ENCODE results near the gene CFAP91. TPM values are rescaled to one million over a fixed set of nuclear protein-coding genes. Genes with fewer than 3 reads are reported as not detected.

CFAP91 gene
- total RNA-seq, 1 donor from 2014 or later = 0.59 TPM

DNA sequence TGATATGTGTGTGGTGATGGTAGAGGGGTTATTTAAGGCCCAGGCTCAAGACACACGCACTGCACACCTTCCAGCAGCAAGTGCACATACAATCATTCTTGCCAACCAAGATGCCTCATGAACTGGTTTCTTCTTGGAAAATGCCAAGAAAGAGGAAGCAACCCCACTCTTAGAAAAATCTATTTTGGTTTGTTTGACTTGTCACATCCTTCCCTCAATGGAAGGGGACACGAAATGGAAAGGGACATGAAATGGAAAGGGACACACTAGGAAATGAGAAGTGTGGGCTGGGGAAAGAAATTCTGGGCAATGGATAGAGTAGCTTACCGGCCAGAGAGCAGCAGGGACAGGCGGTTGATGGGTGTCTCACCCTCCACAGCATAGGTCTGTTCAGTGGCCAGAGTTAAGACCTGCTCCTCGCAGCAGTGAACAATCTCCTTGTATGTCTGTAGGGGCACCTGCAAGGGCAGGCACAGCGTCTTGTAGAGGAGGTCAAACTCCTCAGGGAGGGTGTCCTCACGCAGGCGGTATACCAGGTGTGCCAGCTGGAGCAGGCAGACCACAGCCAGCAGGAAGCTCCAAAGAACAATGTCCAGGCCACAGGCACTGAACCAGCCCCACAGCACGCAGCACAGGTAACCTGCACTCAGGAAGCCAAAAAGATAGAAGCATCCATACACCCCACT, 43.1 kb upstream of the CFAP91 start:
- no peaks in the 10 kb centered on the region for H3K9me3 Mint-ChIP-seq (ENCODE audit: unreplicated experiment)
- TF ChIP-seq, protein P1, sequence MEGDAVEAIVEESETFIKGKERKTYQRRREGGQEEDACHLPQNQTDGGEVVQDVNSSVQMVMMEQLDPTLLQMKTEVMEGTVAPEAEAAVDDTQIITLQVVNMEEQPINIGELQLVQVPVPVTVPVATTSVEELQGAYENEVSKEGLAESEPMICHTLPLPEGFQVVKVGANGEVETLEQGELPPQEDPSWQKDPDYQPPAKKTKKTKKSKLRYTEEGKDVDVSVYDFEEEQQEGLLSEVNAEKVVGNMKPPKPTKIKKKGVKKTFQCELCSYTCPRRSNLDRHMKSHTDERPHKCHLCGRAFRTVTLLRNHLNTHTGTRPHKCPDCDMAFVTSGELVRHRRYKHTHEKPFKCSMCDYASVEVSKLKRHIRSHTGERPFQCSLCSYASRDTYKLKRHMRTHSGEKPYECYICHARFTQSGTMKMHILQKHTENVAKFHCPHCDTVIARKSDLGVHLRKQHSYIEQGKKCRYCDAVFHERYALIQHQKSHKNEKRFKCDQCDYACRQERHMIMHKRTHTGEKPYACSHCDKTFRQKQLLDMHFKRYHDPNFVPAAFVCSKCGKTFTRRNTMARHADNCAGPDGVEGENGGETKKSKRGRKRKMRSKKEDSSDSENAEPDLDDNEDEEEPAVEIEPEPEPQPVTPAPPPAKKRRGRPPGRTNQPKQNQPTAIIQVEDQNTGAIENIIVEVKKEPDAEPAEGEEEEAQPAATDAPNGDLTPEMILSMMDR (IDR thresholded peaks at IDR 0.05; ENCODE audit: partially characterized antibody, unreplicated experiment) = no peak

DNA sequence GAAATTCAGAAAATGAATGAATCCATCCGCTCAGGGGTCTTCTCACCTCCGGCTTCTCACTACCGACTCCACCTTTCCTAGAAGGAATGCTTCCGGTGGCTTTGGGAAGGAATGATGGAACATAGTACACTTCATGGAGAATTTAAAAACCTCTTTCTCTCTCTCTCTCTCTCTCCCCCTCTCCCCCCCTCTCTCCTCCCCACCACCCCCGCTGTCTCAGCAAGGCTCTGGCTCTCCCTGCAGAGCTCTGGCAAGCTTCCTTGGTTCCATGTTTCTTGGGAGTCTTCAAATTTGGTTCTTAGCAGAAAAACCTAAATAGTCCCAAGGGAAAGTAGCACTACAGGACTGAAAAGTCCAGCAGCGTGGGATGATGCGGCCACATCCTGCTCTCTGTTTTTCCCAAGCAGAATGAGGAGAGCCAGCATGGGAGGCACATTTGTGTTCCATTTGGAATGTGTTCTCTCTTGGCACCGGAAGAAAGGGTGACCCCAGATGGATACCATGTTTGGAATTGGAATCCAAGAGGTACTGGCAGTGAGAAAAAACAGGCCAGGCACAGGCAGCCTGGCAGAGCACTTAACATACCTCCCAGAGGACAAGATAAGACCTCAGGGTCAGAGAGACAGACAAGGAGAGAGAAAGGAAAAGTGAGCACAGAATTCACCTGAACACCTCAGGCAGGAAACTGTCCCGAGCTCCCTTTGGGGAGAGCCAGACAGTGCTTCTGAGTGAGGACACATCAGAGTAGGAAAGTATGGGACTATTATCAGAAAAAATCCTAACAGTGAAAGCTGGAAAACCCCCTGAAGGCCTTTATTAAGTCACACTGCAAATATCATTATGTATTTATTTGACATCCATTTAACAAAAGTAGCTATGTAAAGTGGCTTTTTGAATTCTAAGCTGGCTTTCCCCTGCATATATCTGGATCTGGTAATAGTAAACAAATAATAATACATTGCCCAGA, 42.1 kb upstream of the CFAP91 start, which contains the start of gene POPDC2:
POPDC2 (minus strand) TSS at position 116 of the 967 bp plus-strand sequence. CDS start 166 bp downstream, outside the sequence.
- H3K4me1 Mint-ChIP-seq (ENCODE audit: low read depth, unreplicated experiment) = peaks cover 3% of the 10 kb centered on the region
- peak within 1 kb of the TSS; percentile 28 for H3K27ac Mint-ChIP-seq (ENCODE audit: unreplicated experiment)
- no peaks in the 10 kb centered on the region for H3K36me3 Mint-ChIP-seq (ENCODE audit: unreplicated experiment)
- no peaks in the 10 kb centered on the region for H3K9me3 Mint-ChIP-seq (ENCODE audit: unreplicated experiment)
- no peak within 1 kb of the TSS for H3K4me3 Mint-ChIP-seq (ENCODE audit: unreplicated experiment)
- H3K27me3 Mint-ChIP-seq (ENCODE audit: unreplicated experiment) = no peaks in the 10 kb centered on the region
- no peak for DNase-seq
- TF ChIP-seq, protein P1 (IDR thresholded peaks at IDR 0.05; ENCODE audit: partially characterized antibody, unreplicated experiment) = no peak

More for the DNA sequence above, 43.1 kb upstream of the CFAP91 start:
- Mint-ChIP-seq H3K4me3 (ENCODE audit: unreplicated experiment) (no peak overlapping the region), H3K36me3 (ENCODE audit: unreplicated experiment) (no peaks in the 10 kb centered on the region), H3K27ac (ENCODE audit: unreplicated experiment) (no peak overlapping the region), H3K4me1 (ENCODE audit: low read depth, unreplicated experiment) (peaks cover 3% of the 10 kb centered on the region), H3K27me3 (ENCODE audit: unreplicated experiment) (peaks cover 2% of the 10 kb centered on the region)
- no peak for DNase-seq

DNA sequence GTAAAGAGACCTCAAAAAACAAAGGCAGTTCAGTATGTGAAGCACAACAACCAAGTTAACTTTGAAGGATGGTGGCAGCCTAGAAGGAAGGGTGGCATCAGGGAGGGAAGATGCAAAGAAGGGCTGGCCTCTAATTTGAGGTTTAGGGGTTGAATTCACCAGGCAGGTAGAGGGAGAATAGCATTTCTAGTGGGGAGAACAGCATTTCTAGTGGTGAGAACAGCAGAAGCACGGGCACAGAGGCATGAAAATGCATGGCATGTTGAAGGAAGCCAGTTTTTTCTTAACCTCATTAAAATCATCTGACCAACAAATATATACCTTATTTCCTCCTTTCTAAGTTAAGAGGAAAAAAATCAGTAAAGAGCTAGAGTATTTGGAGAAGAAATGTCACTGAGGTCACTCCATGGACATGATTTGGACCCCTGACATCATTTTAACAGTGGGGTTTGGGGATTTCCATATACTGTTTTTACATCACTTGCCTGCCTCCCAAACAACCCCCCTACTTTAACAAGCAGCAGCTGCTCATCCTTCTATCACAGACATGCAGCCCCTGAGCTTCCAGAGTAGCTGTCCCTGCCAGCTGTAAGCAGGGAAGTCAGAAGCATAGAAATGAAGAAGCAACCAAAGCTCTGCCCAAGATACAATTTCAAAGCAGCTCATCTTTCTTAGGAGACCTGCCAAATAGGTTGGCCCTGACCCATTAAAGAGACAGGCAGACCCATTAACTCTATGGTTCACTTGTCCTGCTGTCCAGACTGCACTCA, 40.0 kb upstream of the CFAP91 start:
- no peak for DNase-seq
- no peaks in the 10 kb centered on the region for H3K36me3 Mint-ChIP-seq (ENCODE audit: unreplicated experiment)
- H3K9me3 Mint-ChIP-seq (ENCODE audit: unreplicated experiment) = no peaks in the 10 kb centered on the region
- H3K27ac Mint-ChIP-seq (ENCODE audit: unreplicated experiment) = no peak overlapping the region
- TF ChIP-seq, protein P1 (IDR thresholded peaks at IDR 0.05; ENCODE audit: partially characterized antibody, unreplicated experiment) = no peak
- H3K4me1 Mint-ChIP-seq (ENCODE audit: low read depth, unreplicated experiment) = peaks cover 3% of the 10 kb centered on the region
- H3K27me3 Mint-ChIP-seq (ENCODE audit: unreplicated experiment) = no peaks in the 10 kb centered on the region
- H3K4me3 Mint-ChIP-seq (ENCODE audit: unreplicated experiment) = no peak overlapping the region

DNA sequence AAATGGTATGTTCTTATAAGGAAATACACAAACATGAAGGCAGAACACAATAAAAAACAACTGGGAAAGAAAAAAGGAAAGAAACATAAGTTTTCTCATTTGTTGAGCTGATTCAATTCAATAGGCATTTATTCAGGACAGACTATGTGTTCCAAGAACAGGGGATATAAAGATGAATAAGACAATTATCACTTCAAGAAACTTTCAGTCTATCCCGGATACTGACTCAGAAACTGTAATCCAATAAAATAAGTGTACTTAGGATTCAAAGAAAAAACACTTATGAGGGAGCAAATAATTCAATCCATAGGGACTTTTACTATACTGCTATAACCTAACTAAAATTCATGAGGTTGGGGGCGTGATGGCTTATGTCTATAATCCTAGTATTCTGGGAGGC, 38.9 kb upstream of the CFAP91 start:
- H3K36me3 Mint-ChIP-seq (ENCODE audit: unreplicated experiment) = no peaks in the 10 kb centered on the region
- no peak overlapping the region for H3K4me3 Mint-ChIP-seq (ENCODE audit: unreplicated experiment)
- TF ChIP-seq, protein P1 (IDR thresholded peaks at IDR 0.05; ENCODE audit: partially characterized antibody, unreplicated experiment) = no peak
- no peak overlapping the region for H3K27ac Mint-ChIP-seq (ENCODE audit: unreplicated experiment)
- DNase-seq = no peak
- H3K9me3 Mint-ChIP-seq (ENCODE audit: unreplicated experiment) = no peaks in the 10 kb centered on the region
- peaks cover 3% of the 10 kb centered on the region for H3K4me1 Mint-ChIP-seq (ENCODE audit: low read depth, unreplicated experiment)
- H3K27me3 Mint-ChIP-seq (ENCODE audit: unreplicated experiment) = no peaks in the 10 kb centered on the region
